Superior temporal gyrus (tissue), 1 donor: Measurements from ENCODE around the gene SDK2.

ENCODE experiments used
- DNase-seq: peaks from one replicate; pipeline ENCODE4 v3.0.0-alpha.2; 2016; ENCODE audit errors: extremely low spot score

The SDK2 gene

GRCh38 chr17:73534209-73534909 lies 109.9 kb downstream of the SDK2 start:
- no peak for DNase-seq

GRCh38 chr17:73533781-73534180 lies 110.5 kb downstream of the SDK2 start:
- no peak for DNase-seq

DNA sequence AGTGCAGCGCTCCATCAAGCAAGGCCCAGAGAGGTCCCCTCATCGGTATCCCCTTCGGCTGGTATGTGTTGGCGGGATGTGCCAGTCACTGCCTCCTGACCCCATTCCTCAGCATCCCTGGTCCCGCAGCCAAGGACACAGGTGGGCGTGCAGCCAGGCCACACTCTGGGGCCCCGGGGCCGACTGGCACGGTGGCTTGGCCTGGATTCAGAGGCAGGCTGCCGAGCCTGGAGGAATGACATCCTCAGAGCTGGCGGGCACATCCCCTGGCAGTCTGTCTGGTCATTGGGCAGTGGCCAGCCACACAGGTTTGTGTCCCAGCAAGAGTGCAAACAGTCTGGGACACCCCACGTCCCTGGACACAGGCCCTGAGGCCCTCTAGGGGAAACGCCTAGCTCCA lies 111.1 kb downstream of the SDK2 start:
- DNase-seq = peak; percentile 40

DNA sequence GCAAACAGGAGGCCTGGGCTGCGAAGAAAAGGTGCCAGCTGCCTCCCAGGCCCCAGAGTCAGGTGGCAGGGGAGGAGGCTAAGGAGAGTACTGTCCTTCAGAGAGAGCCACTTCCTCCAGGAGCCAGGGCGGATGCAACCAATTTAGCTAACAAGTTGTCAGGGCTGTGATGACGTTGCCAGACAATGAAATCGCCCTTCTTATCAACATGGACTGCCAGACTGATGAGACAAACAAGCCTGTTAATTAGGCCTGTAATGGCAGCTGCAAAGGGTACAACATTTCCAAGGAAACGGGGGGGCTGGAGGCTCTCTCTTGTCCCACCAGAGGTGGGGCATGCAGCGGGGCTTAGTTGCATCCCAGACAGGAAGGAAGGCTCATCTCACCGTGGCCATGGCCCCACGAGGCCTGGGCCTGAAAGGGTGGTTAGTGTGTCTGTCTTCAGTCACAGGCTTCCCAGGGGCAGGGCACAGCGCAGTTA lies 111.8 kb downstream of the SDK2 start:
- DNase-seq = no peak

GRCh38 chr17:73531158-73531557 lies 113.1 kb downstream of the SDK2 start:
- DNase-seq = no peak

DNA sequence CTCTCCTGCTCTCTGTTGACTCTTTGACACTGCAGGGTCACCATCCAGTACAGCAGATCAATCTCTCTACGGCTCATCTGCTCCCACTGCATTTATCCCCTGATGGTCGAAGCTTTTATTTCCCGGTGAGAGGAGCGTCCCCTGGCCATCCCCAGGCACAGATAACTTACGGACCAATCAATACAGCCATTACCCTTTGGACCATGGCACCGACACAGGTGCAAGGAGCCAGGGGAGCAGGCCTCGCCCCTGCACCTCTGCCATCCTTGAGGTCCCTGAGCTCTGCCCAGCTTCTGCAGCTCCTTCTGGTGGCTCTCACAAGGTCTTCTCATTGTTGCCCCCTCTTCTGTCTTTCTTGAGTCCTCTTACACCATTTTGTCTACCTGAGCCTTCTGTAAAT lies 115.6 kb downstream of the SDK2 start:
- no peak for DNase-seq

GRCh38 chr17:73526952-73527351 lies 117.3 kb downstream of the SDK2 start:
- no peak for DNase-seq

GRCh38 chr17:73524941-73525679 lies 119.1 kb downstream of the SDK2 start:
- no peak for DNase-seq

- no peak for DNase-seq
These were observed 121.5 kb downstream of the SDK2 start for GRCh38 chr17:73522696-73523095.

DNA sequence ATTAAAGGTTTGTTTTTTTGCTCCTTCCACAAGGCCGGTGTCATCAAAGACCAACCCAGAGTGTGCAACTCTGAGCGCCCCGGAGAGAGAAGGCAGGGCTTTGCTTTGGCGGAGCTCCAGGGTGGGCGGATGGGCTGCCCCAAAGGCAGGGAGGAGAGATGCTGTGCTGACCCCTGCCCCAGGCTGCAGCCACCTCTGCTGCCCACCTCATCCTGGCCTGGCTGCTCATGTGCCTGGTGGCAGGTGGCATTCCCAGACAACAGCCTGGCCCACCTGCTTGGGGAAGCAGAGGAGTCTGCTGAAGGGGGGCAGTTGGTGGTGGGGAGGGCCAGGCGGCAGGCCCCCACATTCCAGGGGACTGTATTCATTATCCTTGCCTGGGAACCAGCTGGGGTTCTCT lies 122.1 kb downstream of the SDK2 start:
- DNase-seq = no peak

- DNase-seq = no peak
These were observed 122.9 kb downstream of the SDK2 start for GRCh38 chr17:73521376-73521775.

DNA sequence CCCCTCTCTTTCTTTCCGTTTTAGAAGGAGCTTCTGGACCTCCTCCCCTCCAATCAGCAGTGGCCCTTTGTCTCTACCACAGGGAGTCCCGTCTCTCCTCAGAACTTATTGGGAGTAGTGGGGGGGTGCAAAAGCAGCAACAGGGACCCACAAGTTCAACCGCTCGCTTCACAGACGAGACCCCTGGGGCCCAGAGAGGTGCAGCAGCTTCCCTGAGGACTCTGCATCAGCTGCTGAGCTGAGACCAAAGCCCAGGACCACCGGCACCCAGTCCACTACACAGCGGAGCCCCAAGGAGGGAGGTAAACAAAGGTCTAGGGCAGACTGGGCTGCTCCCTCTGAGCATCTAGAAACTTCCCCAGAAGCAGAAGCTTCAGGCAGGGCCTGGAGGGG lies 123.9 kb downstream of the SDK2 start:
- no peak for DNase-seq

DNA sequence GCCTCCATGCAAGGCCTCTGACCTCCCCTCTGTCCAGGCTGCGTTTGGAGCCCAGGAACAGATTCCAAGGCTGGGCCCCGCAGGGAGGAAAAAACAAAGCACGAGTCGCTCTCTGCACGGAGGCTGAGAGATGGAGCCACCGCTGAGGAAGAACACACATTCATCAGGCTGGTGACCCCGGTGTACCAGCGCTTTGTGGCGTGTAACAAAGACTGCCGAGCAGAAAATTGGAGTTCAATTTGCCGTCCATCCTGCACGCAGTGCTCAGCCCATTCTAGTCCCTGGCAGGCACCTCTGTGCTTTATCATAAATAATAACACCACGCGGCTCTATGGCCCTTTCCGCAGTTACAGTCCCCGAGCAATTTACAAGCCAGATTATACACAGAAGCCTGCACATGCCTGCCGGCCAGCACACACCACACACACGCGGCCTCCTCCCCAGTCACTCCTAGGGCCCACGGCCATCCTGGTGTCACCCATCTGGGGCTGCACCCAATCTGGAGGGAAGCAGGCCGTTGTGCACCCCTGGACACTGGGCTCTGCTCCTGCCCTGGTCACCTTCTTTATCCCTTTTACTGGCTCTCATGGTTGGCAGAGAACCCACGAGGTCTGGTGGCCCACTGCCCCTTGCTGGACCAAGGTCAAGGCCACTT lies 124.4 kb downstream of the SDK2 start:
- DNase-seq = no peak

DNA sequence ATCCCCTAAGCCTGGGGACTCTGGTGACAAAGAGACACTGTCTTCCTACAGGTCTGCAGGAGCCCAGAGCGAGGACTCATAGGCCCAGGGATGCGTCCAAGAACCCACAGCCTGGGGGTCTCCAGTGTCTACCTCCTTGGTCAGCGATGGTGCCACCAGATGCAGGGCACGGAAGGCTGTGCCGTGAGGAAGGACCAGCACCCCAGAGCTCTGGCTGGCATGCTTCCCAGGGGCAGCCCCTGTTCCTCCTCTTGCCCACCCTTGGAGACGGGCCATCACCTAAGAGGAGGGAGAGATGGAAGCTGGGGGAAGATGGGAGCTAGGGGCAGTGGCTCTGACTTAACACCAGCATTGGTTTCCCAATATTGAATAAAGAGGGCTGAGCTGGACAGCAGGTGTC lies 125.2 kb downstream of the SDK2 start:
- no peak for DNase-seq

- DNase-seq = no peak
These were observed 127.8 kb downstream of the SDK2 start for GRCh38 chr17:73516431-73516830.

- no peak for DNase-seq
These were observed 129.9 kb downstream of the SDK2 start for GRCh38 chr17:73514146-73514863.

DNA sequence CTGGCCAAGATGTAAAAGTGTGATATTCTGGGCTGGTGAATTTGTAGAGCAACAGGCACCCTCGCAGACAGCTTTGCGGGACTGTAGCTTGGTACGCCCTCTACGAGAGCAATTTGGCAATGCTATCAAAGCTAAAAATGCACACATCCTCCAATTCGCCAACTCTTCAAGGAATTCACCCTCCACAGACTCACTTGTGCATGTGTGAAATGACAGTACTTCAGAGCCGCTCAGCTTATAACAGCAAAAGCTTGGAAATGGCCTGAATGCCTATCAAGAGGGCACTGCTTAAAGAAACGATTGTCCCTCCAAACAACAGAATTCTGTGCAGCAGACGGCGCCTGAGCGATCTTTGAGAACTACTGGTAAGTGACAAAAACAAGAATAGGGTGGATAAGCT lies 130.8 kb downstream of the SDK2 start:
- peak; percentile 74 for DNase-seq

GRCh38 chr17:73511719-73512115 lies 132.5 kb downstream of the SDK2 start:
- DNase-seq = no peak

DNA sequence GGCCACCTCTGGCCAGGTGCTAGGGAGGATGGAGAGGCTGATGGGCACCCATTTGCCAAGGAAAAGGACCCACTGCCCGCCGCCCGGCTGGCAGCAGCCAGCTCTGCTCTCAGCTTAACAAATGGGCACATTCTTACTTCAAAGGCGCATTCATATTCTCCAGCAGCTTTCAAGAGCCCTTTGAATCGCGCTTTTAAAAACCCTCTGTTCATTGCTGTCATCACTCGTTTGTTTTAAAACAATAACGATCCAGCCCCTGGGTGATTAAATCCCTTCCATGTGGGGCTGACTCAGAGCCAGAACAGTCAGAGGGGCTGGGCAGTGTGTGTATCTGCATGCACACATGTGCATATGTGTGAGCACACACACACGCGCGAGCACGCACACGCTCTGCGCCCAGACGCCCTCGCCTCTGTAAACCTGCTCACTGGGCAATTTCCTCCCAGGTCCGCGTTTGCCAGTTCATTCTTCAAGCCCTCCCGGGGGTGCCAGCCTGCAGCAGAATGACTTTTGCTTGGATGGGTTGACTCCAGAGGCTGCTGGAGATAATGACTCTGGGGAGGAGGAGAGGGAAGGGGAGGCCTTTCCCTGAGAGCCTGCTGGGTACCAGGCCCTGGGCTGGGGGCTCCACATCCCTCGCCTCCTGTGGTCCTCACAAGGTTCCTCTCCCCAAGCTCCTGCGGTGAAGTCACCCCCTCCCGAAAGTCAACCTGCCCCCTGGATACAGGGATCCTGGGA lies 133.1 kb downstream of the SDK2 start:
- DNase-seq = peak; percentile 81

DNA sequence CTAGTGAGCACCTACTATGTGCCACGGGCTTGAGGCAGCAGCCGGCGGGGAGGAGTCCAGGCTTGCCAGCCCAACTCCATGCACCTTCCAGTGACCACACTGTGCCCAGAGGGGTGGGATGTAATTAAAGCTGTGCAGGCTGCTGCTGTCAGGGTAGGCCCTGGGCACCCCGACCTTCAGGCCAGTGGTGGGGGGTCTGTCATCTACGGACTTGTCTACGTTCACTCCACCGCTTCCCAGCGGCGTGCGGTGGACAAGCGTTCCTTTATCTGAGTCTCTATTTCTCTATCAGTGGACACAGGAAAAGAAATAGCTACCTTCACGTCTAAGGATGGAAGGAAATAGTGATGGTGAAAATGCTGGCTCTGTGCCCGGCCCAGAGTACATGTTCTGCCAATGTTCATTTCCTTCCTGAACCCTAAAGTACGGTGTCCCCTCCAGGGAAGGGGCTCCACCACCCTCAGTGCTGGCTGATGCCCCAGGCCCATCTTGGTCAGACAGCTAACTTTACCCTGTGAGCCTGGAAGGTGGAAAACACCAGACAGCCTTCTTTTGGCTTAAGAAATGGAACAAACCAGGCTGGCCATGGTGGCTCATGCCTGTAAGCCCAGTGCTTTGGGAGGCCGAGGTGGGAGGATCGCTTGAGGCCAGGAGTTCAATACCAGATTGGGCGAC lies 135.2 kb downstream of the SDK2 start:
- no peak for DNase-seq
